ENCODE results near the gene PAOX.

- TF ChIP-seq CTCF (IDR thresholded peaks at IDR 0.05) (no peak), EZH2 (IDR thresholded peaks at IDR 0.05; ENCODE audit: borderline replicate concordance, insufficient read depth, low read depth, low read length, poor library complexity, severe bottlenecking) (no peak)
These were observed 61.7 kb downstream of the PAOX start for GRCh38 chr10:133440633-133441285.
